HepG2 (cell line): ENCODE measurements around the gene ZNF814.

Source experiments
- CHD2 ChIP-seq: IDR thresholded peaks from 2 replicates; pipeline ENCODE4 v1.6.1; 2011; ENCODE audit warnings: low read depth, low read length, improper control_type of control experiment
- CTCF ChIP-seq: sonication (generic); formaldehyde crosslinking; IDR thresholded peaks from 2 replicates; pipeline ENCODE4 v1.5.0; 2020; ENCODE audit warnings: mild to moderate bottlenecking, missing genetic modification reagents, moderate library complexity
- FOXJ3 ChIP-seq: sonication (generic); formaldehyde crosslinking; IDR thresholded peaks from 2 replicates; pipeline ENCODE4 v1.4.0; 2020; ENCODE audit warnings: missing genetic modification reagents, mild to moderate bottlenecking, borderline replicate concordance
- YY1 ChIP-seq: IDR thresholded peaks from 2 replicates; pipeline ENCODE4 v1.6.1; 2011; ENCODE audit warnings: low read length, low read depth, moderate library complexity, mild to moderate bottlenecking; ENCODE audit not compliant: insufficient read depth, insufficient replicate concordance
- ZBTB14 ChIP-seq: sonication (generic); formaldehyde crosslinking; IDR thresholded peaks from 2 replicates; pipeline ENCODE4 v1.4.0; 2020; ENCODE audit warnings: missing genetic modification reagents
- ZNF501 ChIP-seq: sonication (generic); formaldehyde crosslinking; IDR thresholded peaks from 2 replicates; pipeline ENCODE4 v1.5.1; 2020; ENCODE audit warnings: mild to moderate bottlenecking, moderate library complexity, missing genetic modification reagents
- TF ChIP-seq, protein P1 (sequence below): IDR thresholded peaks from 2 replicates; pipeline ENCODE4 v1.6.1; 2016; ENCODE audit warnings: missing compliant biosample characterization, missing genetic modification reagents, borderline replicate concordance

DNA sequence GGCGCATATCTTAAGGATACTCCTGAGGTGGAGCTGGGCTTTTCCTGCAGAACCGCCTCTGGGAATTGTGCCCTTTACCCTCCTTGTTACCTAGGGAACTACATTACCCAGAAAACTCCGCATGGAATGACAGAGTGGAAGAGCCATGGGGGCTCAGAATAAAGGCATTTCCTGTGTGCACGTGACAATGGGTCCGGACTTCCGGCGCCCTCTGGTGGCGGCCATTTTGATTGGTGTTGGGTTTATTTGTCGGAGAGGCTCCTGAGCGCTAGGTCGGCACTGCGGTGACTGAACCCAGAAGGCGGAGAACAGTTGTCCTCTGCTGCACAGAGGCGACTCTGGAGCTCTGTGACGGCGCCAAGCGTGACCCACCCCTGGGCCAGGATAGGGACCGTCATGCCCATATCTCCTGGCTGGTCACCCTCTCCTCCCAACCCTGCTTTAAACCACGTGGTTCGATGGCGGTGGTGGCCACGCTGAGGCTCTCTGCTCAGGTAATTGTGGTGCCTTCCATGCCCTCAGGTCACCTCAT lies 58.7 kb downstream of the ZNF814 start, which contains the start of gene ZNF587B:
- peak; percentile 72 for TF ChIP-seq CTCF (CRISPR knock-in tag)
- TF ChIP-seq, protein P1, sequence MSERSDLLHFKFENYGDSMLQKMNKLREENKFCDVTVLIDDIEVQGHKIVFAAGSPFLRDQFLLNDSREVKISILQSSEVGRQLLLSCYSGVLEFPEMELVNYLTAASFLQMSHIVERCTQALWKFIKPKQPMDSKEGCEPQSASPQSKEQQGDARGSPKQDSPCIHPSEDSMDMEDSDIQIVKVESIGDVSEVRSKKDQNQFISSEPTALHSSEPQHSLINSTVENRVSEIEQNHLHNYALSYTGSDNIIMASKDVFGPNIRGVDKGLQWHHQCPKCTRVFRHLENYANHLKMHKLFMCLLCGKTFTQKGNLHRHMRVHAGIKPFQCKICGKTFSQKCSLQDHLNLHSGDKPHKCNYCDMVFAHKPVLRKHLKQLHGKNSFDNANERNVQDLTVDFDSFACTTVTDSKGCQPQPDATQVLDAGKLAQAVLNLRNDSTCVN (CRISPR knock-in tag): no peak
- TF ChIP-seq YY1: peak; percentile 78
- no peak for TF ChIP-seq ZBTB14 (CRISPR knock-in tag)
- no peak for TF ChIP-seq CHD2
- TF ChIP-seq FOXJ3: no peak
- TF ChIP-seq ZNF501 (CRISPR knock-in tag): no peak
